NCI-H2107 (cell line): ENCODE measurements around the gene DCANP1.

Experiments
- DNase-seq: peaks from one replicate; lab custom pipeline; 2025; lab: John Stamatoyannopoulos, UW

Gene DCANP1

GRCh38 chr5:135480511-135480910 lies 33.4 kb upstream of the DCANP1 start:
- no peak for DNase-seq

DNA sequence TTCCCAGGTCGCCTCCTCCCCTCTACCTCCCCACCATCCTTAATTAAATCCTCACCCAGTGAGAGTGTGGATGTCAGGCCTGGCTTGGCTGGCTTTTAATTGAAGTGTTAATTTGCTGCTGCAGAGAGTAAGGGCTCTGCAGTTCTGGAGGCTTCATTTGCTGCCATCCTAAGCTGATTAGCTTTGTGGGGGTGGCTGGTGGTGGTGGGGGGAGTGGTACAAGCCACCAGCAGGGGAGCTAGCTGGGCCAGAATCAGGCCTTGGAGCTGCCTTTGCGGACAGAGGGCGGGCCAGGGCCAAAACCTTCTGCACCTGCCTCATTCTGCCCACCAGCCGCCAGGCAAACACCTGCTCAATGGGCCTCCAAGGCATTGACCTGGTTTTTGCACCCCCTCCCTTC lies 31.8 kb upstream of the DCANP1 start:
- DNase-seq, result no peak

DNA sequence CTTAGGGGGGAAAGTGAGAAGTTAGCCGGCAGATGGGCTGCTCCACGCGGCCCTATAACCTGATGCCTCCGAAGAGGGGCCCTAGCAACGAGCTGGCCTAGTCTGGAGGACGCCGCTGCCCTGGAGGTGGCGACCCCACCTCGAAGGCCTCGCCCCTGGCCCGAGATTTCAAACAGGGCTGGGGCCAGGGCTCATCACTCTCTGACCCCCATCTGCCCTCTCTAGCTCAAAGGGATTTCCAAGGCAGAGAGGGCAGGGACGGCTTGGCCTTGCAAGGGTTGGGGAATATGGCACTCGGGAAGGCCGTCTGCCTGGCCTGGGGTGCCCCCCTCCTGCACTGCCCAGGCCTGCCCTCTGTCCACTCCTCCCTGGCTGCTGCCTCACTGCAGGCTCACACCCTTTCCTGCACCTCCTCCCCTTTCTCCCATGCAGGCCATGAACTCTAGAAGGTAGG lies 30.5 kb upstream of the DCANP1 start:
- DNase-seq, result no peak

DNA sequence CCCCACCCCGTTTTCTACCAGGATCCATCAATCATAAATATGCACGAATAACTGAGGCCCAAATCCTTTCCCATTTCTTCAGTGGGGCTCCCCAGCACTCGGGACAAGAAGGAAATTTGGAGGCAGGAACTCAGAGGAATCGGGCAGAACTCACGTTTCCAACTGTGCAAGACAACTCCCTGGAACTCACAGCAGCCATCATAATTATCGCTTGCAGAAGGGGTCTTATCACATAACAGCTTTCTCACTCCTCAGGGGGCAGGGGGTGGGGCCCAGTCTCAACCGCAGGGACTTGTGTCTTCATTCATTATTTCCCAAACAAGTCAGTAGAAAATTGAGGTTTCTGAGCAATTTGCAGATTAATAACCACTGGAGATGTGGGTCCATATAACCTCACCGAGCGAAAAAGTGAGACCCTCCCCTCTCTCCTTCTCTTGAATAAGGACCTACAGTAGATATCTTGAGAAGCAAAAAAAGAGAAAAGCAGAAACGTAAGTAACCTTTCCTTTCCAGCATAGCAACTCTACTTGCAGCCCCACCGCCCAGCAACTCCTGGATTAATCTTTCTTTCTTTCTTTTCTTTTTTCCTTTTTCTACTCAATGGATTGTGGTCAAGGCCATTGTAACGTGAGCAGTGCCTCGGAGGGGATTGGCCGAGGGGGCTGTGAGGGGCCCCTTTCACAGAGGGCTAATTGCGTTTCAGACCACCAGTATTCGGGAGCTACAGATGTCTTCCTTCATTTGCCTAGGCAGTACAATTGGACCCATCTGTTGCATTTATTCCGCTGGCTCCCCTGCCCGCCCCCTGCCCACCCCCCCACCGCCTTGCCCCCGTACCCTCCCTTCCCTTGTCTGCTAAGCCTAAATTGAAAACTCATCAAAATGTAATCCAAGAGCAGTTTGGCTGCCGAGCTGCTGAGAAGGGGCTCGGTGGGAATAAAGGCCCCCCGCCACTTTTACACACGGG lies 29.8 kb upstream of the DCANP1 start:
- DNase-seq, result no peak

DNA sequence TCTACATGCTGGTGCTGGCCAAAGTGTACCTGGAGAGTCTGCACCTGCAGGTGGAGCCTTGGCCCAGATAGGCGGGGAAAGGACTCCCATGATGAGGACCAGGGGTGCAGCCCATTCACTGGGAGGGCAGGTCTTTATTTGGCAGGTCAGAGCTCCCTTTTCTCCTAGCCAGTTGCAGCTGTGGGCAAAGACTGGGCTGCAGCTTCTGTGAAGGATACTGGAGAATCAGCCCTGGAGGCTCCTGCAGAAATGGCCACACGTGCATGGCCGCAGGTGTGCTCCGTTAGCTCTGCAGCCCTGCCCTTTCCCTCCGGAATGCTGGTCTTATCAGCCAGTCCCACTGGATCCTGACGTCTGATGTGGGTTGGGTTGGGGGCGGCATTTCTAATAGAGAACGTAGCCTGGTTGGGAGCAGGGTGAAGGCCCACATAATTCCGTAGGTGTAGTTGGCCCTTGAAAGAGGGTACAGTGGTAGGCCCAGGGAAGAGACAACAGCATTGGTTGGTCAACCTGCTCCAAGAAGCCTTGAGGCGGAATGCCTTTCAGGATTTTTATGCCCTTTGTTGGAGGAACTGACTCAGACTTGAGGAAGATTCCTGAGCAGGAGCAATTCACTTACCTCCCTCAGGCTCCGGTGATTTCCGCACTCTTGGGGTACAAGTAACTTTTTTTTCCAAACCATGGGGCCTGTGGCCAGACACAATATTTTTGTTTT lies 27.0 kb upstream of the DCANP1 start:
- no peak for DNase-seq

GRCh38 chr5:135472141-135472540 lies 25.0 kb upstream of the DCANP1 start:
- DNase-seq, result no peak

DNA sequence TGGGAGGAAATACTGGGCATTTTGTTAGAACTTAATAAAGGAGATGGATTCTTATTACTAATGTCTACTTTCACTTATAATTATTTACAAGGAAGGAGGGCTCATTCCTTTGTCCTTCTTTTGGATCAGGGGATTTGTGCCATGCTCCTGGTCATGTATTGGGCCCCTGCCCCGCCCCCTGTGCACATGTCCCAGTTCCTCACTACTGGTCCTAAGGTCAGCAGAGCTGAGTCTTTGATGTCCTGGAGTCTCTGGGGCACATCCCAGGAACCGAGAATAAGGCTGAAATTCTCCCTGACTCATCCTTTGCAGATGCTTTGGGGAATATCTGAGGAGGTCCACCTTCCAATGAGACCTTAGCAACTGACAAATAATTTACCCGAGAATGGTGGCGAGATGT lies 24.6 kb upstream of the DCANP1 start:
- DNase-seq, result no peak

GRCh38 chr5:135469911-135470310 lies 22.8 kb upstream of the DCANP1 start:
- DNase-seq, result no peak

GRCh38 chr5:135468541-135468940 lies 21.4 kb upstream of the DCANP1 start:
- no peak for DNase-seq

DNA sequence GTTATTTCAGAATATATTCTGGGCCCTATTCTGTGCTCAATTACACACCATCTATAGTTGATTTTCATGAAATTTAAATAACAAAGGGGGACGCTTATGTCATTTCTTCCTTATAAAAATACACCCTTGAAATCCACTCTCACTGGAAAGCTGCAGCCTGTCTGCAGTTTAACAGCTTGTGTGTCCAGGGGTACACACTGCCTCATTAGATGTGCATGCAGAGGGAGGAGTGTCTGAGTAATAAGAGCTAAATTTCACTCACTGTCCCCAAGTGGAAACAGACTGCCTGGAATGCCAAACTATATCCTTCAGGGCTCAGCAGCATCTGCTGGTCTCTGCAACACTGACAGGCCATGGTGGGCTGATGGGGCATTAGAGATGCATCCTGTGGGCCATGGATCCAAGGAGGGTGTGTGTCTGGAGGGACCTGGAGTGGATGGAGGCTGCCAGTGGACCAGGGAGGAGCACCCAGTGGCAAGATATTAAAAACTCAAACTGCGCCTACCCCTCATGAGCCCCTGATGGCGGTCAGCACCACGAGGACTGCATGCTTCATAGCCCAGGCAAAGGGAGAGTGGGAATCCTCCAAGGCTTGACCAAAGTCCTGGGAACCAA lies 20.8 kb upstream of the DCANP1 start:
- no peak for DNase-seq

DNA sequence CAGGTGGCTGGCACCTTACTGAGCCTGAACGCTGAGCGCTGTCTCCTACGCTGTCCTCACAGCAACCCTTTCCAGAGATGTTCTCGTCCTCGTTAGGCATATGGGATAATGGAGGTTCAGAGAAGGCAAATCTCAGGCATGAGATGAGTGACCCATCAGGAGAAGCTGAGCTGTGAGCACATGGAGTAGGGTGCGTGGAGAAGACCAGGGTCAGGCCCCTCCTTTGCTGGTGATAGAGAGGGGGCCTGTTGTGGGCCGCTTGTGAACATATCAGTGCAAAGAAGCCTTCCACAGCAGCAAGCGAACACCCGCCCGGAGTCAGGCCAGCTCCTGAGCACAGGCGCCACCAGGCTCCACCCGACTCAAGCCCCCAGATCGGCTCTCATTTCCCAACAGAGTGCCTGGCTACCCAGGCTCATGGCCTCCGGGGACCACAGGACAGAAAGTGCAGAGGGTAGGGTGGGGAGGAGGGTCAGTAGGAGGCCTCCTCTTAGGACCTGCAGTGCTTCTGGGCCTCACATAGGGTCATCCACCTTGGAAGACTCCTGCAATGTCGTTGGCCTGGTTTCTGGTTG lies 20.0 kb upstream of the DCANP1 start:
- DNase-seq, result no peak

DNA sequence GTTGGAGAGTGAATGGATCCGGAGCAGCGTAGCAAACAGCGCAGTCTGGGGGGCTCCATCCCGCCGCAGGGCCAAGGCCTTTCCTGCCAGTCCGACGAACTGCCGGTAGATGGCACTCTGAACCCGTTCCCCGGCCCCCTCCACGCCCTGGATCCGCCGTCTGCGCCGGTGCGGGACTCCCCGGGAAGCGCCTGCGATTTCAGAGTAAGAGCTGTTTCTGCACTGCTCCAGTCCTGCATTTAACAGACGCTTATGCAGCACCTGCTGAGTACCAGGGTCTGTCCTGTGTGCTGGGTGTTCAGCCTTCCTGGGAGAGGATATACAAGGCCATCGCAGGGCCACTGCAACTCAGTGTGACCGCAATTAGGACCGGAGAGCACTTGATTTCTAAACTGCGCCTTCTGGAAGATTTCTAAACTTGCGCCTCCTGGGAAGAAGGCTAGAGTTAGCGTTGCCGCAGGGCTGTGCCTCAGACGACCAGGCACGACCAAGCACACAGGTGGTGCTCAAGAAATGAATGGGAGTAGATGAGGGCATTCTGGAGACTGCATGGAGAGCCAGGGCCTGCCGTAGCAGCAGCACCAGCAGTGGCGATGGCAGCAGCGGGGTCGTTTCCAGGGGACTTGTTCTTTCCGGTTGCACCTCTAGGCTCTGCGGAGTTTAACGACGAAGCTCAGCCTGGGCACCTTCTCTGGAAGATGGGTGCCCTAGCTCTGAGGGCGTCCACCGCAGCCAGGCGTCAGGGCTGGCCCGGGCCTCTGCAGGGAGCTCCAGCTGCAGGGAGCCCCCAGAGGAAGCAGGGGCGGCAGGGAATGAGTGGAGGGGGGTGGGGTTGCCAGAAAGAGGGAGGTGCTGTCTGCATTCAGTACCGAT lies 19.3 kb upstream of the DCANP1 start:
- peak; percentile 70 for DNase-seq

DNA sequence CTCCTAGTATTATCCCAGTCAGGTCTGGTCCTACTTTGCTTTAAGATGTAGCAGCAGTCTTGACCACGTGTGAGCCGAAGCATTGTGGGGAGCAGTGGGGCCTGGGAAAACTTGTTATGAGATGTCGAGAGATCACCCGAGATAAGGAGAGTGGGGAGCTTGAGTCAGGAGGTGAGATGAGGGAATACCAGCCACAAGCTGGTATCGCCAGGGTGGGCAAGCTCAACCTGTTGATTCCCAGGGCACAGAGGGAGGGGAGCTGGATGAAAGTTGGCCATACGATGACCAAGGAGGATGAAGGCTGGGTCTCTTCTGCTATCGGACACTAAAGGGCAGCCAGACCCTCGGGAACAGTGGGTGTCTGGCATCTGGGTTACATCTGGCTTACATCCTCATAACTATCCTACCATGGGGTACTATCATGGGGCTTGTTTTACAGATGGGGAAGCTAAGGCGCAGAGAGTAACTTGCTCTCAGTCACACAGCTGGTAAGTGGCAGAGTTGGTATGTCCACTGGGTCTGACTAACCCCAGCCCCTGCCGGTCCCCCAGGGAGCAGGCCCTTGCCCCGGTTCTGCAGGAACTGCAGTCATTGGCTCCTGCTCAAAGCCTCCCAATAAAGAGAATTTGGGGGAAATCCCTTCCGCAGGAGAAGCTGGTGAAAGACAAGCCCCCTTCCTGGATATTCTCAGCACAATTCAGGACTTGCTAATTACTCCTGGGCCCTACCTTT lies 18.4 kb upstream of the DCANP1 start:
- DNase-seq, result no peak

GRCh38 chr5:135462304-135462703 lies 15.2 kb upstream of the DCANP1 start:
- peak; percentile 44 for DNase-seq

GRCh38 chr5:135461481-135462151 lies 14.5 kb upstream of the DCANP1 start:
- no peak for DNase-seq

DNA sequence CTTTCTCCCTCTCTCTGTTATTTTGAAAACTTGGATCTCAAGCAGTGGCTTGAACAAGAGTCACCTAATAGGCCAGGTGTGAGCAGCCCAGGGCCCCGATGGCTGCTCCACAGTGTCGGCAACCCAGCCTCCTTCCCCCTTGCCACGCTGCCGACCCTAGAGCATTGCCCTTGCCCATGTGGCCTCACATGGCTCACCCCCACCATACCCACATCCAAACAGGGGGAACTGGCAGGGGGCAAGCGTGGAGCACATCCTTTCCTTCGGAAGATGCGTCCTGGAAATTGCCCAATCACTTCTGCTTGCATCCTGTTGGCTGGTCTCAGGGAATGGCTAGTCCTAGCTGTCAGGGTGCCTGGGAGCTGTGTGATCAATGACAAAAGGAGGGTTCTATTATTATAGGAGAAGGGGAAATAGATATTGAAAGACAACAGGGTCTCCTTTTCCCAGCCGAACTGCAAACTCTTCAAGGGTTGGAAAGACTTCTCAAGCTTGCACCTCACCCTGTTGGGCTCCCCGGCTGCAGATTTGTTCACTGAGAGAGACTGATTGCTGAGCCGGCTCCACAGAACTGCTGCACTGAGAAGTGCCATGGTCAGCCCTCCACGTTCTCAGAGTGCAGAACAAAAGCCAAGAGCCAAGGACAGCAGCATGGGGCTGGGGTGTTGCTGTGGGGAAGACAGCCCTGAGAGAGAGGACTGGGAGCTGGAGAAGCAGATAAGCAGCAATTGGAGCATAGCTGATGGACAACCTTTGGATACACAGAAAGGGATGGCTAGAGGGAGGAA lies 13.3 kb upstream of the DCANP1 start:
- no peak for DNase-seq

DNA sequence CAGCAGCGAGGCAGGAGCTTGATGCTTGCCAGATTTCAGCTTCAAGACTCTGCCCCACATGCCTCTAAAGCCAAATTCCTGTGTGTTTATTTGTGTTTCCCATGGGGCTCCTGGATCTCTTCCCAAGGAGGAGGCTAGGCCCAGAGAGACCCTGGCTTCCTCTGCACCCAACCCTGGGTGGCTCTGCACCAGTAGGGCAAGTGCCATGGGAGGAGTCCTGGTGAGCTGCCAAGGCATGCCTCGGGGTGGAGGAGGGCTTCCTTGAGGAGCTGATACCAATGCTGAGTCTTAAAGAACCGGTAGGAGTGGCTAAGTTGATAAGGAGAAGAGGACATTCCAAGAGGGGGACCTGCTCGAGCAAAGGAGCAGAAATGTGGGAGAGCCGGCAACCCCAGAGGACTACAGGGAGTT lies 11.8 kb upstream of the DCANP1 start:
- no peak for DNase-seq

- DNase-seq, result no peak
Observed at GRCh38 chr5:135458356-135458755, 11.2 kb upstream of the DCANP1 start.

GRCh38 chr5:135457424-135458071 lies 10.4 kb upstream of the DCANP1 start:
- DNase-seq, result peak; percentile 36
